Central memory CD8-positive, alpha-beta T cell (primary cell): Measurements from ENCODE around the gene FOXF1.

Source experiments
- ATAC-seq: fragments of 150-1000 bp; cut with Tn5 transposase; replicated peaks from 2 replicates; pipeline ENCODE4 v1.10.0; 2022; ENCODE audit warnings: mild to moderate bottlenecking, moderate FRiP score, moderate number of reproducible peaks; ENCODE audit not compliant: poor library complexity, severe bottlenecking; ENCODE audit errors: extremely low read depth
- DNase-seq, 2 donors: peaks; one replicate each; pipeline ENCODE4 v3.0.0; 2021; ENCODE audit warnings: low spot score in 2 of 2
- H3K27ac Mint-ChIP-seq: one replicate; pipeline ENCODE4 v1.8.0; 2022; ENCODE audit warnings: low read depth, mild to moderate bottlenecking, moderate library complexity, mixed read lengths
- H3K27me3 Mint-ChIP-seq: one replicate; pipeline ENCODE4 v1.8.0; 2022; ENCODE audit warnings: mixed read lengths
- H3K36me3 Mint-ChIP-seq: one replicate; pipeline ENCODE4 v1.8.0; 2022; ENCODE audit warnings: mild to moderate bottlenecking, moderate library complexity, mixed read lengths; ENCODE audit not compliant: insufficient read depth
- H3K4me1 Mint-ChIP-seq: one replicate; pipeline ENCODE4 v1.8.0; 2022; ENCODE audit warnings: mixed read lengths
- H3K4me3 Mint-ChIP-seq: one replicate; pipeline ENCODE4 v1.8.0; 2022; ENCODE audit warnings: mild to moderate bottlenecking, moderate library complexity, mixed read lengths
- H3K9me3 Mint-ChIP-seq: one replicate; pipeline ENCODE4 v1.8.0; 2022; ENCODE audit warnings: mixed read lengths

Gene FOXF1

GRCh38 chr16:86519007-86519648 is 8.8 kb downstream of the FOXF1 start:
- H3K27ac Mint-ChIP-seq: no peak overlapping the region
- DNase-seq: no peak
- peak overlapping the region; percentile 55 for H3K4me3 Mint-ChIP-seq
- ATAC-seq: no peak
- H3K27me3 Mint-ChIP-seq: peaks cover 86% of the 10 kb centered on the region
- H3K36me3 Mint-ChIP-seq: no peaks in the 10 kb centered on the region
- no peaks in the 10 kb centered on the region for H3K9me3 Mint-ChIP-seq
- H3K4me1 Mint-ChIP-seq: peaks cover 11% of the 10 kb centered on the region

GRCh38 chr16:86519649-86520316 is 9.5 kb downstream of the FOXF1 start:
- H3K4me3 Mint-ChIP-seq: peak overlapping the region; percentile 55
- peaks cover 79% of the 10 kb centered on the region for H3K27me3 Mint-ChIP-seq
- no peak for ATAC-seq

GRCh38 chr16:86520317-86521210 is 10.2 kb downstream of the FOXF1 start:
- Mint-ChIP-seq H3K4me3 (no peak overlapping the region), H3K27me3 (peaks cover 71% of the 10 kb centered on the region), H3K9me3 (no peaks in the 10 kb centered on the region), H3K36me3 (no peaks in the 10 kb centered on the region), H3K27ac (no peak overlapping the region), H3K4me1 (peaks cover 11% of the 10 kb centered on the region)
- DNase-seq (no peak), ATAC-seq (no peak)

More at GRCh38 chr16:86519649-86520316, 9.5 kb downstream of the FOXF1 start:
- no peaks in the 10 kb centered on the region for H3K36me3 Mint-ChIP-seq
- H3K9me3 Mint-ChIP-seq: no peaks in the 10 kb centered on the region
- DNase-seq: peak in 1 of 2 donors; percentile 32
- no peak overlapping the region for H3K27ac Mint-ChIP-seq
- H3K4me1 Mint-ChIP-seq: peaks cover 11% of the 10 kb centered on the region

- Mint-ChIP-seq H3K9me3 (no peaks in the 10 kb centered on the region), H3K27me3 (peaks cover 62% of the 10 kb centered on the region), H3K27ac (no peak overlapping the region), H3K36me3 (no peaks in the 10 kb centered on the region), H3K4me1 (peaks cover 11% of the 10 kb centered on the region), H3K4me3 (no peak overlapping the region)
- ATAC-seq (no peak), DNase-seq (no peak)
These were observed 11.2 kb downstream of the FOXF1 start for GRCh38 chr16:86521236-86522197.

GRCh38 chr16:86522634-86523033 is 12.3 kb downstream of the FOXF1 start:
- Mint-ChIP-seq H3K9me3 (no peaks in the 10 kb centered on the region), H3K4me3 (no peak overlapping the region), H3K27ac (no peak overlapping the region), H3K36me3 (no peaks in the 10 kb centered on the region), H3K27me3 (peaks cover 51% of the 10 kb centered on the region), H3K4me1 (peaks cover 11% of the 10 kb centered on the region)
- DNase-seq (no peak), ATAC-seq (no peak)

GRCh38 chr16:86523166-86523740 is 12.9 kb downstream of the FOXF1 start:
- DNase-seq (no peak), ATAC-seq (no peak)
- no peak overlapping the region for H3K27ac Mint-ChIP-seq
- H3K4me1 Mint-ChIP-seq: peaks cover 11% of the 10 kb centered on the region
- H3K36me3 Mint-ChIP-seq: no peaks in the 10 kb centered on the region
- no peaks in the 10 kb centered on the region for H3K9me3 Mint-ChIP-seq
- H3K4me3 Mint-ChIP-seq: no peak overlapping the region
- peaks cover 44% of the 10 kb centered on the region for H3K27me3 Mint-ChIP-seq

- H3K4me1 Mint-ChIP-seq: peaks cover 10% of the 10 kb centered on the region
- no peaks in the 10 kb centered on the region for H3K36me3 Mint-ChIP-seq
- H3K4me3 Mint-ChIP-seq: no peak overlapping the region
- H3K27me3 Mint-ChIP-seq: peaks cover 37% of the 10 kb centered on the region
- no peak for ATAC-seq
- H3K9me3 Mint-ChIP-seq: no peaks in the 10 kb centered on the region
- DNase-seq: no peak
- no peak overlapping the region for H3K27ac Mint-ChIP-seq
These were observed 13.7 kb downstream of the FOXF1 start for GRCh38 chr16:86524029-86524428.

GRCh38 chr16:86525696-86526095 is 15.4 kb downstream of the FOXF1 start:
- Mint-ChIP-seq H3K4me3 (no peak overlapping the region), H3K36me3 (no peaks in the 10 kb centered on the region), H3K27me3 (peaks cover 21% of the 10 kb centered on the region), H3K9me3 (no peaks in the 10 kb centered on the region), H3K27ac (no peak overlapping the region), H3K4me1 (no peaks in the 10 kb centered on the region)
- DNase-seq (no peak), ATAC-seq (no peak)

- ATAC-seq: no peak
- H3K9me3 Mint-ChIP-seq: no peaks in the 10 kb centered on the region
- peaks cover 9% of the 10 kb centered on the region for H3K27me3 Mint-ChIP-seq
These were observed 17.0 kb downstream of the FOXF1 start for GRCh38 chr16:86527366-86527765.

GRCh38 chr16:86528061-86528929 is 18.0 kb downstream of the FOXF1 start:
- no peaks in the 10 kb centered on the region for H3K9me3 Mint-ChIP-seq
- H3K36me3 Mint-ChIP-seq: peaks cover 1% of the 10 kb centered on the region
- H3K4me3 Mint-ChIP-seq: no peak overlapping the region
- no peak for DNase-seq
- peaks cover under 1% of the 10 kb centered on the region for H3K27me3 Mint-ChIP-seq
- H3K27ac Mint-ChIP-seq: no peak overlapping the region
- no peaks in the 10 kb centered on the region for H3K4me1 Mint-ChIP-seq
- no peak for ATAC-seq

More at GRCh38 chr16:86527366-86527765, 17.0 kb downstream of the FOXF1 start:
- Mint-ChIP-seq H3K36me3 (peaks cover 1% of the 10 kb centered on the region), H3K4me3 (no peak overlapping the region), H3K4me1 (no peaks in the 10 kb centered on the region), H3K27ac (no peak overlapping the region)
- no peak for DNase-seq

- peaks cover 1% of the 10 kb centered on the region for H3K36me3 Mint-ChIP-seq
- DNase-seq (no peak), ATAC-seq (no peak)
- H3K9me3 Mint-ChIP-seq: no peaks in the 10 kb centered on the region
- H3K4me3 Mint-ChIP-seq: no peak overlapping the region
- no peak overlapping the region for H3K27ac Mint-ChIP-seq
- H3K27me3 Mint-ChIP-seq: no peaks in the 10 kb centered on the region
- no peaks in the 10 kb centered on the region for H3K4me1 Mint-ChIP-seq
These were observed 18.8 kb downstream of the FOXF1 start for GRCh38 chr16:86529160-86529559.
